ENCODE results near the gene AGAP3. TPM values are rescaled to one million over a fixed set of nuclear protein-coding genes. Genes with fewer than 3 reads are reported as not detected.

Gene AGAP3
- total and polyA plus RNA-seq, 4 donors, result 75.9 to 194 (median 110) TPM

DNA sequence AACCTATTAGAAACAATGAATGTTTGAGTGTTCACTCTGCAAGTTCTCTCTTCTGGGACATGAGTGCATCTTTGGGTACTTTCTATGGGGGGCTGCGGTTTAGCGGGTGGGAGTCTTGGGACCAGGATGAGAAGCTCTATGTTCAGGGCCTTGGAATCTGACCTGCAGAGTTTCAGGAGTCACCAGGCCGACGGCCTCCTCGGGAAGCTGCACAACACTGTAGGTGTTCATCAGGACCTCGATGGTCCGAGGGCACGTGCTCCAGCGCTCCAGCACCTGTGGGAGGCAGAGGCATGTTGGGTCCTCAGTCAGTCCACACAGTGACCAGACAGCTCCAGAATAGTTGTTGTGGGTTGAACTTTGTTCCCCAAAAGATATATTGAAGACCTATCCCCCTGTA lies 90.1 kb downstream of the AGAP3 start:
- WGBS, 2 donors, result 89 to 93% methylated on average over 9 of the region's 9 CpGs
- Histone ChIP-seq H3K27me3 (ENCODE audit: control insufficient read depth in 3 of 3, insufficient read depth in 3 of 3, low read length in 2 of 3) (peaks cover 4 to 11% (median 4%) of the 10 kb centered on the region in 3 donors), H3K9me3 (ENCODE audit: control insufficient read depth in 4 of 4, insufficient read depth in 3 of 4, low read length in 3 of 4) (peaks cover 0 to 3% (median 0%) of the 10 kb centered on the region in 4 donors), H3K4me1 (ENCODE audit: control insufficient read depth in 5 of 5, insufficient read depth in 5 of 5, low read length in 5 of 5) (no peaks in the 10 kb centered on the region), H3K36me3 (ENCODE audit: control insufficient read depth in 4 of 4, insufficient read depth in 4 of 4, low read length in 4 of 4) (no peaks in the 10 kb centered on the region), H3K27ac (ENCODE audit: low read depth in 1 of 2, low read length in 1 of 2) (no peak overlapping the region), H3K4me3 (no peak overlapping the region), H3K9ac (ENCODE audit: insufficient read depth in 1 of 2, low read length in 2 of 2) (no peak overlapping the region)
- DNase-seq (no peak), ATAC-seq (ENCODE audit: insufficient read depth, low FRiP score) (no peak)
- no peak for TF ChIP-seq CTCF (IDR thresholded peaks at IDR 0.05; ENCODE audit: control extremely low read depth, extremely low read depth)

GRCh38 chr7:151177310-151177709 lies 91.0 kb downstream of the AGAP3 start:
- H3K9ac ChIP-seq (ENCODE audit: insufficient read depth in 1 of 2, low read length in 2 of 2), result no peak overlapping the region
- H3K27me3 ChIP-seq (ENCODE audit: control insufficient read depth in 3 of 3, insufficient read depth in 3 of 3, low read length in 2 of 3), result peaks cover 4 to 11% (median 4%) of the 10 kb centered on the region in 3 donors
- H3K36me3 ChIP-seq (ENCODE audit: control insufficient read depth in 4 of 4, insufficient read depth in 4 of 4, low read length in 4 of 4), result no peaks in the 10 kb centered on the region
- WGBS, 2 donors, result 95 to 100% methylated on average over 1 of the region's 1 CpG
- H3K4me1 ChIP-seq (ENCODE audit: control insufficient read depth in 5 of 5, insufficient read depth in 5 of 5, low read length in 5 of 5), result no peaks in the 10 kb centered on the region
- no peak overlapping the region for H3K4me3 ChIP-seq
- no peak for DNase-seq
- peaks cover 0 to 3% (median 0%) of the 10 kb centered on the region in 4 donors for H3K9me3 ChIP-seq (ENCODE audit: control insufficient read depth in 4 of 4, insufficient read depth in 3 of 4, low read length in 3 of 4)
- no peak for TF ChIP-seq CTCF (IDR thresholded peaks at IDR 0.05; ENCODE audit: control extremely low read depth, extremely low read depth)
- H3K27ac ChIP-seq (ENCODE audit: low read depth in 1 of 2, low read length in 1 of 2), result no peak overlapping the region
- ATAC-seq (ENCODE audit: insufficient read depth, low FRiP score), result no peak

- H3K9ac ChIP-seq (ENCODE audit: insufficient read depth in 1 of 2, low read length in 2 of 2), result no peak overlapping the region
- H3K4me3 ChIP-seq, result no peak overlapping the region
- TF ChIP-seq CTCF (IDR thresholded peaks at IDR 0.05; ENCODE audit: control extremely low read depth, extremely low read depth), result no peak
- ATAC-seq (ENCODE audit: insufficient read depth, low FRiP score) (no peak), DNase-seq (no peak)
- peaks cover 0 to under 1% (median 0%) of the 10 kb centered on the region in 4 donors for H3K9me3 ChIP-seq (ENCODE audit: control insufficient read depth in 4 of 4, insufficient read depth in 3 of 4, low read length in 3 of 4)
- H3K4me1 ChIP-seq (ENCODE audit: control insufficient read depth in 5 of 5, insufficient read depth in 5 of 5, low read length in 5 of 5), result no peaks in the 10 kb centered on the region
- peaks cover 4 to 11% (median 4%) of the 10 kb centered on the region in 3 donors for H3K27me3 ChIP-seq (ENCODE audit: control insufficient read depth in 3 of 3, insufficient read depth in 3 of 3, low read length in 2 of 3)
- no peaks in the 10 kb centered on the region for H3K36me3 ChIP-seq (ENCODE audit: control insufficient read depth in 4 of 4, insufficient read depth in 4 of 4, low read length in 4 of 4)
- 90 to 94% methylated on average over 9 of the region's 9 CpGs for WGBS, 2 donors
- no peak overlapping the region for H3K27ac ChIP-seq (ENCODE audit: low read depth in 1 of 2, low read length in 1 of 2)
Observed at GRCh38 chr7:151178236-151178635, 92.0 kb downstream of the AGAP3 start.

DNA sequence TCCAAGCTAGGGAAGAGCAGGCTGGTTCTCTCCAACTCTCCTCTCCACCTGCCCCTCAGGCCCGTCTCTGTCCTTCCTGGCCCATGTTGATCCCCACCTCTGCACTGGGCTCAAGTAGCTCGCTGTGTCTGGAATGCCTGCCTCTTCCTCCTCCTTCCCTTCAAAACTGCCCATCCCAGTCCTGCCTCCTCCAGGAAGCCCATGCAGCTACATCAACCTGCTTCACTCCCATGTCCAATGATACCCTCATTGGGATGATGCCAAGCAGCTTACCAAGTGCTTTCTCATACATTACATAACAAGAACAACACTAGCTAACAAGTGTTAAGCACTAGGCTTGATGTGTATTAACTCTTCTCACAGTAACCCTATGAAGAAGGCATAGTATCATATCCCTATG lies 92.6 kb downstream of the AGAP3 start:
- WGBS, 2 donors, result 65 to 88% methylated on average over 2 of the region's 2 CpGs
- no peaks in the 10 kb centered on the region for H3K36me3 ChIP-seq (ENCODE audit: control insufficient read depth in 4 of 4, insufficient read depth in 4 of 4, low read length in 4 of 4)
- TF ChIP-seq CTCF (IDR thresholded peaks at IDR 0.05; ENCODE audit: control extremely low read depth, extremely low read depth), result no peak
- ATAC-seq (ENCODE audit: insufficient read depth, low FRiP score) (no peak), DNase-seq (no peak)
- no peaks in the 10 kb centered on the region for H3K4me1 ChIP-seq (ENCODE audit: control insufficient read depth in 5 of 5, insufficient read depth in 5 of 5, low read length in 5 of 5)
- H3K27me3 ChIP-seq (ENCODE audit: control insufficient read depth in 3 of 3, insufficient read depth in 3 of 3, low read length in 2 of 3), result peaks cover 4 to 11% (median 4%) of the 10 kb centered on the region in 3 donors
- H3K4me3 ChIP-seq, result no peak overlapping the region
- H3K9me3 ChIP-seq (ENCODE audit: control insufficient read depth in 4 of 4, insufficient read depth in 3 of 4, low read length in 3 of 4), result no peaks in the 10 kb centered on the region
- no peak overlapping the region for H3K27ac ChIP-seq (ENCODE audit: low read depth in 1 of 2, low read length in 1 of 2)
- no peak overlapping the region for H3K9ac ChIP-seq (ENCODE audit: insufficient read depth in 1 of 2, low read length in 2 of 2)
